Endodermal cell (in vitro differentiated cells): ENCODE measurements around the gene SLC9C1. TPM values are rescaled to one million over a fixed set of nuclear protein-coding genes. Genes with fewer than 3 reads are reported as not detected.

Source experiments
- DNase-seq: peaks from one replicate; pipeline ENCODE4 v3.0.0-alpha.2; 2017
- H3K27ac ChIP-seq: 2 replicates; pipeline ENCODE4 v1.5.1; 2013; ENCODE audit warnings: mild to moderate bottlenecking, low read depth, low read length, moderate library complexity
- H3K27me3 ChIP-seq: 2 replicates; pipeline ENCODE4 v1.6.1; 2013; ENCODE audit warnings: mild to moderate bottlenecking, low read length, moderate library complexity; ENCODE audit not compliant: insufficient read depth, control insufficient read depth, poor library complexity, severe bottlenecking
- H3K36me3 ChIP-seq: 2 replicates; pipeline ENCODE4 v1.7.0; 2013; ENCODE audit warnings: mild to moderate bottlenecking, low read length, moderate library complexity; ENCODE audit not compliant: control insufficient read depth, insufficient read depth
- H3K4me1 ChIP-seq: one replicate; pipeline ENCODE4 v1.7.0; 2013; ENCODE audit warnings: low read length; ENCODE audit not compliant: control insufficient read depth, insufficient read depth
- H3K4me3 ChIP-seq: 2 replicates; pipeline ENCODE4 v1.5.1; 2013; ENCODE audit warnings: mild to moderate bottlenecking, low read length, moderate library complexity
- H3K9ac ChIP-seq: 2 replicates; pipeline ENCODE4 v1.6.1; 2013; ENCODE audit warnings: mild to moderate bottlenecking, low read length, moderate library complexity; ENCODE audit not compliant: poor library complexity, severe bottlenecking; ENCODE audit errors: extremely low read depth
- H3K9me3 ChIP-seq: 2 replicates; pipeline ENCODE4 v1.6.1; 2013; ENCODE audit warnings: mild to moderate bottlenecking, low read length, moderate library complexity; ENCODE audit not compliant: control insufficient read depth
- H3K27ac Mint-ChIP-seq: 2 replicates; pipeline ENCODE4 v1.8.0; 2020; ENCODE audit warnings: mixed read lengths
- H3K27me3 Mint-ChIP-seq: 2 replicates; pipeline ENCODE4 v1.8.0; 2021; ENCODE audit warnings: mild to moderate bottlenecking, mixed read lengths; ENCODE audit not compliant: insufficient read depth
- H3K36me3 Mint-ChIP-seq: 2 replicates; pipeline ENCODE4 v1.8.0; 2020; ENCODE audit warnings: low read depth, mixed read lengths
- H3K4me1 Mint-ChIP-seq: 2 replicates; pipeline ENCODE4 v1.8.0; 2020; ENCODE audit warnings: mixed read lengths
- H3K4me3 Mint-ChIP-seq: 2 replicates; pipeline ENCODE4 v1.8.0; 2020; ENCODE audit warnings: mild to moderate bottlenecking, moderate library complexity, mixed read lengths
- H3K9me3 Mint-ChIP-seq: 2 replicates; pipeline ENCODE4 v1.8.0; 2020; ENCODE audit warnings: mild to moderate bottlenecking, mixed read lengths
- WGBS, 2 experiments: methylation state at CpG; one replicate each; pipeline versions ENCODE4 v1.1.5 to v1.1.7; 2013; ENCODE audit warnings: missing lambda C conversion rate in 2 of 2, mixed read lengths in 1 of 2; ENCODE audit not compliant: insufficient coverage in 1 of 2, insufficient read length in 1 of 2; 5-methylcytosine and 5-hydroxymethylcytosine counted together
- total RNA-seq, 2 donors: library from RNA; stranded (reverse); fragmentation: NEBNext Ultra II Directional in 1 of 2; extraction: Animal tissue kit (Norgen Biotek cat#: 25700) in 1 of 2; gene quantifications; 2 replicates in 1 of 2; 3 replicates in 1 of 2; pipeline ENCODE4 v1.2.1, GENCODE V29; 2021
- TF ChIP-seq, protein P1 (sequence below): fragments of 200-600 bp; sonication (generic); conservative IDR thresholded peaks from 2 replicates; pipeline ENCODE4 v1.5.0; 2021; ENCODE audit warnings: antibody characterized with exemption, mild to moderate bottlenecking

SLC9C1 gene
- total RNA-seq, 2 donors from 2014 or later: 0.24 to 0.66 TPM

DNA sequence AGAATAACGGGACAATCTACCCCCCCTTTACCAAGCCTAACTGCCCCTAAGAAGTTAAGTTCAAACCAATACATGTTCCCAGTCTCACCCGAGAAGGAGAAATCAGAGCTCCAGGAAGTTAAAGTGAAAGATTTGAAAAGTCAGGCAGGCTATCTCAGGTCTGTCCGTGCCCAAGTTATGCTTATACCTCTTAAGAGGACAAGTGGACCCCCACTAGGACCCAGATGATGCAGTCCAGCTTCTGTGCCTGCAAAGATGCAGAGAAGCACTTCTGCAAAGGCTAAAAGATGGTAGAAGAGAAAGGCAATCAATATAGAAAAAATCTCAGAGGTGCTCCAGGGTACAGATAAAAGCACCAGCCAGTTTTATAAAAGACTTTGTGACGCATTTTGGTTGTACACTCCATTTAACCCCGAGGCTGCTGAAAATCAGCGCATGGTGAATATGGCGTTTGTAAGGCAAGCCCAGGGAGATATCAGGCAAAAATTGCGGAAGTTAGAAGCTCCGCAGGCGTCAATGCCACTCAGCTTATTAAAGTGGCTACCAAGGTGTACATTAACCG, 9.8 kb upstream of the SLC9C1 start:
- no peaks in the 10 kb centered on the region for H3K27me3 Mint-ChIP-seq
- peaks cover 26% of the 10 kb centered on the region for H3K4me1 Mint-ChIP-seq
- TF ChIP-seq, protein P1, sequence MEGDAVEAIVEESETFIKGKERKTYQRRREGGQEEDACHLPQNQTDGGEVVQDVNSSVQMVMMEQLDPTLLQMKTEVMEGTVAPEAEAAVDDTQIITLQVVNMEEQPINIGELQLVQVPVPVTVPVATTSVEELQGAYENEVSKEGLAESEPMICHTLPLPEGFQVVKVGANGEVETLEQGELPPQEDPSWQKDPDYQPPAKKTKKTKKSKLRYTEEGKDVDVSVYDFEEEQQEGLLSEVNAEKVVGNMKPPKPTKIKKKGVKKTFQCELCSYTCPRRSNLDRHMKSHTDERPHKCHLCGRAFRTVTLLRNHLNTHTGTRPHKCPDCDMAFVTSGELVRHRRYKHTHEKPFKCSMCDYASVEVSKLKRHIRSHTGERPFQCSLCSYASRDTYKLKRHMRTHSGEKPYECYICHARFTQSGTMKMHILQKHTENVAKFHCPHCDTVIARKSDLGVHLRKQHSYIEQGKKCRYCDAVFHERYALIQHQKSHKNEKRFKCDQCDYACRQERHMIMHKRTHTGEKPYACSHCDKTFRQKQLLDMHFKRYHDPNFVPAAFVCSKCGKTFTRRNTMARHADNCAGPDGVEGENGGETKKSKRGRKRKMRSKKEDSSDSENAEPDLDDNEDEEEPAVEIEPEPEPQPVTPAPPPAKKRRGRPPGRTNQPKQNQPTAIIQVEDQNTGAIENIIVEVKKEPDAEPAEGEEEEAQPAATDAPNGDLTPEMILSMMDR: no peak
- DNase-seq: peak; percentile 75
- H3K27me3 ChIP-seq: no peaks in the 10 kb centered on the region
- H3K9me3 ChIP-seq: peaks cover 22% of the 10 kb centered on the region
- H3K9me3 Mint-ChIP-seq: peaks cover 6% of the 10 kb centered on the region
- peak overlapping the region; percentile 44 for H3K9ac ChIP-seq
- 34 to 40% methylated on average over 11 of the region's 11 CpGs for WGBS, 2 experiments
- H3K27ac Mint-ChIP-seq: no peak overlapping the region
- H3K4me3 Mint-ChIP-seq: no peak overlapping the region
- peak overlapping the region; percentile 90 for H3K27ac ChIP-seq
- peaks cover 13% of the 10 kb centered on the region for H3K4me1 ChIP-seq
- H3K4me3 ChIP-seq: peak overlapping the region; percentile 81
- H3K36me3 ChIP-seq: no peaks in the 10 kb centered on the region
- no peaks in the 10 kb centered on the region for H3K36me3 Mint-ChIP-seq

DNA sequence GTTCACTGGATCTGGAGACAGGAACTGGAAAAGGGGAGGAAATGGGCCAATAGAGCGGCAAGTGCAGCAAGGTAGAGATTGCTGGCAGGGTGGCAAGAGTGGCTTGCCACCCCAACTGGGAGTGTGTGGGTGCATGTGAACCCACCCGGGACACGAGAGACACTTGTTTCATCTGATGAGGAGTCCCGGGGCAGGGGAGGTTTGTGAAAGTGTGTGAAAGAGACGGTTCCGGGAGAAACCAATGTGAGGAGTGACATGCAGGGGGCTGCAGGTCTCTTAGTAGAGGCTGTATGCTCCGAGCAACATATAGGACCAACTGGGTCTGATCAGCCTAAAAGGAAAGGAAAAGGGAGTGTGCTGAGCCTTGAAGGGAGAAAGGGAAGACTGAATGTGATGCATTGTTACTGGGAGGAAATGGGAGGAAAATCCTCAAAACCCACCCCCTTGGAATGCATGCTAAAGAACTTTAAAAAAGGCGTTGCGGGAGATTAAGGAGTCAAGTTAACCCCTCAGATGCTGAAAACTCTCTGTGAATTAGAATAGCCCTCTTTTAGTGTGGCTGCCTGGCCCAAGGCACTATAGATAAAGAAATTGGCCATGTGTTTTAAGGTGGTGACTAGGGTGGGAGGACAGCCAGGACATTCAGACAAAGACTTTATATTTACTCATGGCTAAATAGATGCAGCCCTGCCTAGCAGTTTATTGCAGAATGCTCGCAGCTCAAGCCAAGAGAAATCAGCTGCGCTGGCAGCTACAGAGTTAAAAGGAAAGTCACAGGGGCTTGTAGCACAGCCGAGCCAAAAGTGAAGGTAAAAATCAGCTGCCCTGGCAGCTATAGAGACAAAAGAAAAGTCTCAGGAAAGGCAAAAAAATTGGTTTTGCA, 9.1 kb upstream of the SLC9C1 start:
- H3K9ac ChIP-seq: peak overlapping the region; percentile 44
- peak; percentile 81 for DNase-seq

DNA sequence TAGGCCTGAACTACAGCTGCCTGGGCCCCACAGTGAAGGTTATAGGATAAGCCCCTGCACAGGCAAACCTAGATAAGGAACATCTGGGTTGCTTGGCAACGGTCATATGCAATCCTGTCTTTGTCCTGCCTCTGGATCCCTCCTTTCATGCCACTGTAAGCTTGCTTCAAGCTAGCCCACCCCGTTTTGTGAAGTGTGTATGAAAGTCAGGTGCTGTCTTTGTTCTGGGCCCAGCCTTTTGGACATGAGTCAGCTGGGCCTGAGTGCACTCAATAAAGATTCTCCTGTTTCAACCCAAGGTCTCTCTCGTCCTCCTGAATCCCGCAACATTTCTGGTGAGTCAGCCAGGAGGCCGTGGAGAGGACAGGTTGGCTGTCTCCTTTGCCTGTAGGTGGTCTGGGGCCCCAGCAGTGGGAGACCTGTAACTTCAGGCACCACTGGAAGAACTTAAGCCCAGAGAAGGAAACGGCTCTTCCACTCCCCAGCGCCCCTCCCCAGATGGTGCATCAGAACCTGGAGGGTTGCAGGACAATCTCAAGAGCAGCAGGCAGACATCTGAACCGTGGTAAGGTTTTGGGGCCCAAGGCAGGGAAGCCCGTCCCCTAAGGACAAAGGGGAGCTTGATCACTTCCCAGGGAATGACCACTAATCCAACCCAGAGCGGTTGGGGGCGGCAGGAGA, 8.3 kb upstream of the SLC9C1 start:
- peak overlapping the region; percentile 81 for H3K4me3 ChIP-seq
- peaks cover 16% of the 10 kb centered on the region for H3K4me1 Mint-ChIP-seq

More for the DNA sequence above, 9.1 kb upstream of the SLC9C1 start:
- Histone ChIP-seq H3K4me3 (peak overlapping the region; percentile 81), H3K4me1 (peaks cover 13% of the 10 kb centered on the region), H3K27ac (peak overlapping the region; percentile 90), H3K36me3 (no peaks in the 10 kb centered on the region), H3K9me3 (peaks cover 22% of the 10 kb centered on the region), H3K27me3 (no peaks in the 10 kb centered on the region)
- Mint-ChIP-seq H3K4me1 (peaks cover 21% of the 10 kb centered on the region), H3K27me3 (no peaks in the 10 kb centered on the region), H3K9me3 (peaks cover 6% of the 10 kb centered on the region), H3K27ac (no peak overlapping the region), H3K4me3 (no peak overlapping the region), H3K36me3 (no peaks in the 10 kb centered on the region)
- WGBS, 2 experiments: 17% methylated on average over 9 to 12 of the region's 12 CpGs
- TF ChIP-seq, protein P1: no peak

More for the DNA sequence above, 8.3 kb upstream of the SLC9C1 start:
- Mint-ChIP-seq H3K27ac (no peak overlapping the region), H3K4me3 (no peak overlapping the region), H3K27me3 (no peaks in the 10 kb centered on the region), H3K36me3 (no peaks in the 10 kb centered on the region), H3K9me3 (peaks cover 6% of the 10 kb centered on the region)
- peaks cover 27% of the 10 kb centered on the region for H3K9me3 ChIP-seq
- no peak overlapping the region for H3K9ac ChIP-seq
- peak; percentile 48 for DNase-seq
- peaks cover 13% of the 10 kb centered on the region for H3K4me1 ChIP-seq
- H3K36me3 ChIP-seq: no peaks in the 10 kb centered on the region
- WGBS, 2 experiments: 82 to 90% methylated on average over 2 to 11 of the region's 11 CpGs
- H3K27ac ChIP-seq: peak overlapping the region; percentile 90
- no peaks in the 10 kb centered on the region for H3K27me3 ChIP-seq
- TF ChIP-seq, protein P1: no peak
